HG03175 (cell line): ENCODE data around the gene UTP15.

ENCODE experiments used
- ATAC-seq: cut with Tn5 transposase; IDR thresholded peaks from one replicate; pipeline ENCODE4 v1.9.1; 2021; ENCODE audit warnings: mild to moderate bottlenecking, moderate library complexity; ENCODE audit not compliant: unreplicated experiment

The UTP15 gene

DNA sequence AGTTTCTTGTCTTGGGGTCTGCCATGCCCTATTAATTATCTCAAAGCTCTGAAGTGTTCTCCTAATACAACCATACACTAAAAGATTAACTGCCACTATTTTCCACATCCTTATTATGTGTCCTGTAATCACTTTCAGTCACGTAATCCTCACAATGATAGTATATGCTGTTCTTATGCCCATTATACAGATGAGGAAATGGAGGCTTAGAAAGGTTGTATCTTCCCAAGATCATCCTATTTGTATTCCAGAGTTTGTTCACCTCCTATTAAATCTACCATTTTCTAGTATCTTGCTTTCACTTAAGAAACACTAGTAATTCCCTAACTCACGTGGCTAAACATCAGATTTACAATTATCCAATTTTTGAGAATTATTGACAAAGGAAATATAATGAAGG is 57.5 kb downstream of the UTP15 start:
- no peak for ATAC-seq

DNA sequence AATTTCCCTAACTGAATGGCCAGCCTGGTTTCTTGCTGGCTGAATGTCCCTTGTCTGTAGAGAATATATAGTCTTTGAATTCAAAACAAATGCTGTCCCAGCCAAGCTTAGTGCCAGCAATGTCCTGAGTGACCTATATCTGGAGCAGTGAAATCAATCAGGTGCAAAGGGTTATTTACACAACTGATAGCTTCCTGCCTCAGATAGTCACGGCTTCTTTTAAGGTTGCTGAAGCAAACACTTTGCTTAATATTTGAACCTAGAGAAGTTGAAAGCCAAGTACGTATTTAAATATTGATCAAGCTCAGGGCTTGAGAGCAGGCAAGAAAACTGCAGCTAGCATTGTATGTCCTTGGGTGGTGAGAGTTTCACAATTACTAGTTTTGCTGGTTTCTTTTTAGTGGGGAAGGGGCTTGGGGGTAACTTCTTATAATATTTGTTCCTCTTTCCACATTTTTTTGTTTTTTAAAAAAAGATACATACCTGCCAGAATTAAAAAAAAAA is 58.4 kb downstream of the UTP15 start:
- no peak for ATAC-seq

DNA sequence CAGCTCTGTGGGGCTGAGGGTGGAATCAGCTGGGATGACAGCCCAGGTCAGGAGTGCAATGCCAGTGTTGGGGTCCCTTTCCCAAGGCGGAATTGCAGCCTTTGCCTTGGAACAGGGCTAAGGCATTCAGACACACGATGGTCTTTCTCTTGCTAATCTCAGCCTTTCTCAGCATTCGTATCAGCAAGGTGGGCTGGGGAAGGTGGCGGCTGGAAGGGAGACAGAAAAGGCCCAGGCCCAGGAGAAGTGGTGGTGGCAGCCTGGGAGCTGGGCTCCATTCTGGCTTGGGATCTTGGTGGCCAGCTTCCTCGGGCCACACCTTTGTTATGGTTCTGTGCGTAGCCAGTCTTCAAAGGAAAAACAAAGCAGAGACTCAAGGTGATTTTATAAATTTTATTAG is 59.3 kb downstream of the UTP15 start:
- ATAC-seq = no peak

DNA sequence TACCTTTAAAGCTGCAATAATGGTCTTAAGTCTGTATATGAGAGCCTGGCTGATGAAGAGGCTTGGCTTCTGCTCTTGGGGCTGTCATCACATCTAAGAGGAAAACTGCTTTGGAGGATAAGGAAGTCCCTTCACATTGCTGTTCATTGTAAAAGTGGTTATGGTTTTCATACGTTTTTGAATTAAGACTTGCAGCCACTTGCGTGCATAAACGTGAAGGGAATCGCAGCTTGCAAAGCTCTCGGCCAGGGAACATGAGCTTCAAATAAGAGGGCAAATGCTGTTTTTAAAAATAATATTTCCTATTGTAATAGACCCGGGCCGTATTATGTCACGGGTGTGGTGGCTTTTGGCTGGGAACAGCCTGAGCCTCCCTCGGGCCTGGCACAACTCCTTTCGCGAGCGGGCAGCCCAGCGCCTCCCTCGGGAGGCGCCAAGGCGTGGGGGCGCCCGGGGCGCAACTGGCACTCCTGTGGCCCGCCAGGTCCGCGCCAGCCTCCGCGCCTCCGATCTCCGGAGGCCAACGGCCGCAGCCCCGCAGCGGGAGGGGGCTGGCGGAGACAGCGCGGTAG is 59.9 kb downstream of the UTP15 start:
- peak; percentile 20 for ATAC-seq

DNA sequence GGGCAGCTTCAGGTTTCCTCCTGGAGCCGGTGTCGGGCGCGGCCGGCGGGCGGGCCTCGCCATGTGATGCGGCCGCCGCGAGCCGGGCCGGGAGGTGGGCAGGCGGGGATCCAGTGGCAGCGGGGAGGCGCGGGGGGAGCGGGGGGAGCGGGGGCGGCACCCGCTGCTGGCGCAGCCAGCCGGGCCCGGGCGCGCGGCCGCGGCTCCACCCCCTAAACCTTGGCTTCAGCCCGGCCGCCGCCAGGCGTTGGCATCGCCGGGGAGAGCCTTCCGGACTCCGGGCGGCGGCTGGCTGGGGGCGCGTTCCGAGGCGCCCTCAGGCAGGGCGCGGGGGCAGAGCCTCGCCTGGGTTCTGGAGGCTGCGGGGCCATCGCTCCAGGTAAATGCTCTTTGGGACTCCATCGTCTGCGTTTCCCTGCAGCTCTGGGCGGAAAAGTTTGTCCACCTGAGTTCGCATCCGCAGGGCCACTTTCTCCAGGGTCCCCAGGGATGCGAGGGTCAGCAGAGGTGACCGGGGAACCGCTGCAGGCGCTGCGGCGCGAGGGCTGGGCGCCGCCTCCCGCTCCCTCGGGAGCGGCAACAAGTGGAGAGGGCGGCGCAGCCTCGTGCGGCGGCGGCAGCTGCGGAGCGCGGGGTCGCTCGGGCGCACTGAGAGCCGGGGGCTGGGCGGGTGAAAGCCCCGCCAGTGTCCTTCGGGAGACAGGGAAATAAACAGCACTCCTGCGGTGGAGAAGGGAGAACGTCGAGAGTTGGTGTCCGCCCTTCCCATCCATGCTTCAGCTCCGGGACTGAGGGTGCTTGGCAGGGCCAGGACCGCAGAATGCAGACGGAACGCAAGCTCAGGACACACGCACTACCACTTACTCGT is 60.6 kb downstream of the UTP15 start, which contains the start of gene ARHGEF28:
Gene ARHGEF28 (plus strand): TSS at position 253 of the 868 bp plus-strand sequence. CDS start 58,656 bp downstream, outside the sequence.
- peak; percentile 58 for ATAC-seq

DNA sequence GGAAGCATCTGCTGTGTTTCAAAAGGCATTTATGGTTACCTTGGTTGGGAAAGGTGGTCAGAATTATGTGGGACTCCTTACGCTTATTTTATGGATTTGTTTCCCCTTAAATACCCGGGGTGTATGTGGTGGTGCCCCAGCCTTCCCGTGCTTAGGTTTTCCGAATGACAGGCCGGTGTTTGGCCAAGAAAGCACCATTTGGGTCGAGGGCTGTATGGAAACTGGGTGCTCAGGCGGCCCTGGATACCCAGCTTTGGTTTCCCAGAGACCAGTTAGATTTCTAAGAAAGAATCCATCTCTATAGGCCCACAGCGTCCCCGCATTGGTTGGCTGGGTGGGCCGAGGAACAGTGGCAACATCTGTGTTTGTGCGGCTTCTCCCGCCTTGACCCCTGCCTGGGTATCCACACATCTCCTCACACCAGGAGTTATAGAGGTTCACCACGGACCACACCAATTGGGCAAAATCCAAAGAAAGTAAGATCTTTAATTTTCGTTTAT is 61.3 kb downstream of the UTP15 start:
- no peak for ATAC-seq

DNA sequence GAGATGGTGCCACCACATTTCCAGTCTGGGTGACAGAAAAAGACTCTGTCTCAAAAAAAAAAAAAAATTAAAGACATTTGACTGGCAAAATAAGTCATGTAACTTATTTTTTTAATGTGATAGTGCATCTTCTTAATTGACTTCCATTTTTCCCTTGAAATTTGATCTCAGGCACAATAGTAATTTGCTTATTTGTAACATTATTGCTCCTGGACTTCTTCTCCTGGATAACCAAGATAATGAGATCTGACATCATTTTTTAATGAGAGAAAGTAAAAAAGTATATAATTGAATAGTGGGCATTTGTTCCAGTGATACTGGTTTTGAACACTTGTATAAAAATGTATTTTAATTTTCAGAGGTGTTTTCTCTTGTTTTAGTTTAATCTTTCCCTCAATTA is 63.9 kb downstream of the UTP15 start:
- ATAC-seq = no peak

DNA sequence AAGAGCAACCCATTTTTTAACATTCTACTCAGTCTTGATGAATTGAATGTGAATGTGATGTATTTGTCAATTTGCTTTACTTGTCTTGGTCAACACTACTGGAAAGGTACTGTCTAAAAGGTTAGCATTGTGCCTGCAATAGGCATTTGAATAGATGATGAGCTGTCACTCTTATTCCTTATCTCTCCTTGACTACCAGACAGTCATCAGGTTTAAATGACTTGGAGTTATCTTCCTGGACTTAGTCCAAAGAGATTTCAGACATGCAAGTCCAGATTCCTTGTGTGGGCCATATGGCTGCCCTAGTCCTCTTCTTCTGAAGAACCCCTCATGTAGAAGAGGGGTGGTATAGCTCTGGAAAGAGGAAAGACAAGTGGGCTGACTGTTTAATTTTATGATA is 65.2 kb downstream of the UTP15 start:
- ATAC-seq = no peak

DNA sequence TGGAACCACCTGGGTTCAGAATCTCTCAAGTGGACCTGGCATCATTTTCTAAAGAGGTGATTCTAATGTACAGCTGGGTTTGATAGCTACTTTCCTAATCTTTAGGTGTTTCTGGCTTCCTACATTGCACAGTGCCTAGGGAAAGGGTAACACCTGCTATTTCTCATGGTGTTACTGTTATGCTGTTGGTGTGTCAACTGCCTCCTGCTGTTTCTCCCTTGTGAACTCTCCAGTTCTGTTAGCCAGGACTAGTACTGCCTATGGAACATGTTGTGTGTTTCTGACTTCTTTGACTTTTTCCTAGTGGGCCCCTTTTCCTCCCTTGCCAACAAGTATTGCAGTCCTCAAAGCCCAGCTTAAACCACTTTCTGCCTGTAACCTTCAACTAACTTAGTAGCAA is 66.0 kb downstream of the UTP15 start:
- ATAC-seq = no peak
